Activated CD4-positive, alpha-beta T cell treated with anti-CD3 and anti-CD28 coated beads, Interleukin-2, amount 10 ng/mL, durations not matched to agents 24 days and 14 days (primary cell): ENCODE measurements around the gene SLC13A5. TPM values are rescaled to one million over a fixed set of nuclear protein-coding genes. Genes with fewer than 3 reads are reported as not detected.

ENCODE experiments used
- DNase-seq: peaks from one replicate; pipeline ENCODE4 v3.0.0; 2022
- H3K27ac Mint-ChIP-seq: one replicate; pipeline ENCODE4 v1.8.0; 2022; ENCODE audit warnings: mild to moderate bottlenecking, mixed read lengths
- H3K27me3 Mint-ChIP-seq: one replicate; pipeline ENCODE4 v1.8.0; 2022; ENCODE audit warnings: mixed read lengths
- H3K36me3 Mint-ChIP-seq: one replicate; pipeline ENCODE4 v1.8.0; 2022; ENCODE audit warnings: low read depth, mild to moderate bottlenecking, mixed read lengths
- H3K4me1 Mint-ChIP-seq: one replicate; pipeline ENCODE4 v1.8.0; 2021; ENCODE audit warnings: mixed read lengths
- H3K4me3 Mint-ChIP-seq: one replicate; pipeline ENCODE4 v1.8.0; 2022; ENCODE audit warnings: mild to moderate bottlenecking, moderate library complexity, mixed read lengths
- H3K9me3 Mint-ChIP-seq: one replicate; pipeline ENCODE4 v1.8.0; 2021; ENCODE audit warnings: mixed read lengths
- intact Hi-C: fragments of 100-400 bp; cut with micrococcal nuclease; formaldehyde crosslinking; loops from one replicate; pipeline ENCODE4 v1.15.1; 2023
- total RNA-seq: library from RNA; stranded (reverse); gene quantifications from 2 replicates; pipeline ENCODE4 v1.2.3, GENCODE V29; 2022

The SLC13A5 gene
- total RNA-seq, 1 donor from 2014 or later, result not detected

DNA sequence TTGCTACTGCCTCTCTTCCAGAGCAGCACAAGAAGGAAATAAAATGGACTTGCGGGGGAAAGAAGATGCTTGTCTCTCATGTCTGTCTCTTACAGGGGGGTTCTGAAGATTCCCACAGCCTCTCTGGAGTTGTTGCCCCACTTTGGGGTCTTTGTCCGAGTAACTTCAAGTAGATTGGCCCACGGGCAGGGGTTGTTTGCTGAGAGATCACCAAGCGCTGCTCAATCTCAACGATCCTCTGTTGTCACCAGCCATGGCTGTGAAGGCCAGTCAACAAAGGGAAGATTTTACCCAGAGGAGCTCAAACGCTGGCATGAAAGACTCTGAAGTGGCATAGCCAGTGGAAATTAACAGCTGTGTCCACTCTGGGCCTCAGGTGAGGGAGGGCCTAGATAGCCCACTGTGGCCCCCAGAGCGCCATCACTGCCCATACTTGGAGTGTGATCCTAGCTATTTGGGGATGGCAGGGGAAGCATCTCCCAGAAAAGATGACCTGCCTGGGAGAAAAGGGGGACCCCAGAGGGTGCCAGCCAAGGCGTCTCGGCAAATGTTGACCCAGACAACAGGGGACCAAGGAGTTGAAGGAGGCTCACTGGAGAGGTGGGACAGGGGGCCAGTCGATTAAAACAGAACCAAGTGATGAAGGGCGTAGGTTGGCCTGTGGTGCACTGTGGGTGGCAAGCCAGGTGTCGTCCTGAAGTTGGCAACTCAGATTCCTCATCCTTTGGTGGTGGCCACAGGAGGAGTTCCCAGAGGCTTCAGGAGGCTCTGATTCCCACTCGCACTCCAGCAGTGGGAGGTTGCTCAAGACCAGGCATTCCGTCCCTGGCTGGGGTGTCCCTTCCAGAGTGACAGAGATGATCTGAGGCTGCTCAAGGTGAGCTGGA, 28.0 kb downstream of the SLC13A5 start:
- Mint-ChIP-seq H3K4me3 (no peak overlapping the region), H3K36me3 (no peaks in the 10 kb centered on the region), H3K4me1 (no peaks in the 10 kb centered on the region), H3K27ac (no peak overlapping the region), H3K27me3 (peaks cover 17% of the 10 kb centered on the region), H3K9me3 (no peaks in the 10 kb centered on the region)
- no peak for DNase-seq
- intact Hi-C loops, result no loop called here

DNA sequence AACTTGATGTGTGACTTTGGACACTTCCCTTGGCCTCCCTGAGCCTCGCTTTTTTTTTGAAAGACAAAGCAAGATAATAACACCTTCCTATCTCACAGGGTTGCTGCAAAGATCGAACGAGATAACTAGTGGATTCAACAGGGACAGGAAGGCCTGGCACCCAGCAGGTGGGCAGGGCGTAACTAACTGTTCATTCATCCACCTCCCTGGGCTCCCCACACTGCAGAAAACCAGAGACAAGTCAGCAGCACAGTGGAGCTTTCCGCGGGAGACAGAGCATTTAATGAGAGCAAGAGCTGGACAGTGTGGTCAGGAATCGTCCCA, 28.7 kb downstream of the SLC13A5 start:
- no peaks in the 10 kb centered on the region for H3K9me3 Mint-ChIP-seq
- no peaks in the 10 kb centered on the region for H3K36me3 Mint-ChIP-seq
- no peak for DNase-seq
- H3K4me1 Mint-ChIP-seq, result no peaks in the 10 kb centered on the region
- no peak overlapping the region for H3K4me3 Mint-ChIP-seq
- no peak overlapping the region for H3K27ac Mint-ChIP-seq
- intact Hi-C loops, result no loop called here
- peaks cover 18% of the 10 kb centered on the region for H3K27me3 Mint-ChIP-seq

DNA sequence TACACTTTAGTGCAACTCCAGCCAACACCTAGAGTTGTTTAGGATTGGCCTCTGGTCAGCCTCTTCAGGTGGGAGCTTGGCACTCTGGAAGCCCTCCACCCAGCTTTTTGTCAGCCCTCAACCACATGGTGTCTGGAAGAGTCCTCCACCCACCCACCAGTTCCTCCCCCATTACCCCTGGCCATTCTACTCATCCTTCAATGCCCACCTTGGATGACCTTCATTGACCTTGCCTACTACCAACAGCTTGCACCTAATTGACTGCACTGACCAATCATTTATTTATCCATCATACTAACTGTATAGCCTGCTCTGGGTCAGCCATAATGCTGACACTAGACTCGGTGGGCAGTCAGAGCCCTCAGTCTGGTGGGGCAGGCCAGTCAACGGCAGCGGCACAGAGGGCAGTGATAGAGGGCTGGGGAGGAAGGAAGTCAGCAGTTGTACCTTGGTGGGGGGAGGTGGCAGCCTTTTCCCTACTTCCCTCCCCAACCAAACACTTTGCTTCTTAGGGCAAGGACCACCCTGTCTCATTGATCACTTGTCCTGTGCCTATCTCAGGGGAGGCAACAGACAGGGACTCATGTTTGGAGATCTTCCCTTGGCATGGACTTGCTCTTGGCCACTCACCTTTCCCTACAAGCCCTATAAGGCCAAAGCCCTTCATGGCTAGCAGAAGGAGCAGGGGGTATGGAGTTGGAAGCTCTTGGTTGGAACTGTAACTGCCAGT, 29.3 kb downstream of the SLC13A5 start:
- Mint-ChIP-seq H3K27ac (no peak overlapping the region), H3K27me3 (peaks cover 19% of the 10 kb centered on the region)
- intact Hi-C loops, result no loop called here

DNA sequence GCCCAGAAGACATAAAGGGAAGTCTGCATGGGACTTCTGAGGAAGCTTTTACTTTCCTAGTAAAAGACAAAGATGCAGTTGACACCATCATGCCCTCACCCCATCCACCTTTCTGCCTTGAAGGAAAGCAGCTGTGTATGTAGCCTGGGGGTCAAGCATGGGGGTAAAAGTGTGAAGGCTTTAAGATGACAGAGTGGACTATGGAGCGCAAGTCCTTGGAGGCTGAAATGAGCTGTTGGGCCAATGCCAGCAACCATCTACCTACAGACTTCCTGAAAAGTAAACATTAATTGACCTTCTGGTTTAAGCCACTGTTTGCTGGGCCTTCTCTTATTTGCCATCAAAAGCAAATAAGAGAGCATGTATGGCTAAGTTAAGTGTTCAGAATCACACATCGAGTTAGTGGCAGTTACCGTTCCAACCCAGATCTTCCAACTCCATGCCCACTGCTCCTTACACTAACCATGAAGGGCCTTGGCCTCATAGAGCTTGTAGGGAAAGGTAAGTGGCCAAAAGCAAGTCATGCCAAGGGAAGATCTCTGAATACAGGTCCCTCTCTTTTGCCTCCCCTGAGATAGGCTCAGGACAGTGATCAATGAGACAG, 30.0 kb downstream of the SLC13A5 start:
- Mint-ChIP-seq H3K36me3 (no peaks in the 10 kb centered on the region), H3K4me3 (no peak overlapping the region), H3K27ac (no peak overlapping the region), H3K27me3 (peaks cover 26% of the 10 kb centered on the region), H3K9me3 (no peaks in the 10 kb centered on the region), H3K4me1 (no peaks in the 10 kb centered on the region)
- intact Hi-C loops, result no loop called here
- no peak for DNase-seq

More for the DNA sequence above, 29.3 kb downstream of the SLC13A5 start:
- no peaks in the 10 kb centered on the region for H3K4me1 Mint-ChIP-seq
- no peak for DNase-seq
- no peaks in the 10 kb centered on the region for H3K9me3 Mint-ChIP-seq
- H3K36me3 Mint-ChIP-seq, result no peaks in the 10 kb centered on the region
- no peak overlapping the region for H3K4me3 Mint-ChIP-seq

DNA sequence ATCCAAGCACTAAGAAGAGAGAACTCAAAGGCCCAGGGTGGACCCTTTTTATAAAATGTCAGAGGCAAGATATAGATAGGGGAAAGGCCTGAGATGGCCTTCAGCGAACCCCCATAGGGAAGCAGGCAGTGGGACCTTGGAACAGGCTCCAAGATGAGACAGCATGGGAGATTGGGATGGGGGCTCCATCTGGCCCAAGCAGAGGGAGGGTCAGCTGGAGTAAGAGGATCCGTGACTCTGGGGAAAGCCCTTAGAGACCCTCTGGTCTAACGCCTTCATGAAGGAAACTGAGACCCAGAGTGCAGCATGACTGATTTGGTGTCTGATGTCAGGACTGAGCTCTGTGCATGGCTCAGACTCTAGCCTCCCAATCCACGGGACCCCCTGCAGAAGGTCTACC, 30.8 kb downstream of the SLC13A5 start:
- no peaks in the 10 kb centered on the region for H3K9me3 Mint-ChIP-seq
- no peak for DNase-seq
- no peak overlapping the region for H3K4me3 Mint-ChIP-seq
- intact Hi-C loops, result no loop called here
- no peaks in the 10 kb centered on the region for H3K36me3 Mint-ChIP-seq
- H3K4me1 Mint-ChIP-seq, result peaks cover 4% of the 10 kb centered on the region
- peaks cover 32% of the 10 kb centered on the region for H3K27me3 Mint-ChIP-seq
- H3K27ac Mint-ChIP-seq, result no peak overlapping the region

DNA sequence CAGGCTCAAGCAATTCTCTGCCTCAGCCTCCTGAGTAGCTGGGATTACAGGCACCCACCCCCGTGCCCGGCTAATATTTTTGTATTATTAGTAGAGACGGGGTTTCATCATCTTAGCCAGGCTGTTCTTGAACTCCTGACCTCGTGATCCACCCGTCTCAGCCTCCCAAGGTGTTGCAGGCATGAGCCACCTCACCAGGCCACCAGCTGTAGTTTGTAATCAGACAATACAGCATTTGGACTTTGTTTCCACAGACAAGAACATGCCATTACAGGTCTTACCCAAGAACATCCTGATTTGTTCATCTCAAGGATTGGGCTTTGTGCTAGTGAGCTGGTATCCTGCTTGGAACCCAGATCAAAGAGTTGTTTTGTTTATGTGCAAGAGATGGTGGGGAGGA, 31.5 kb downstream of the SLC13A5 start:
- intact Hi-C loops, result no loop called here
- peaks cover 6% of the 10 kb centered on the region for H3K4me1 Mint-ChIP-seq
- peaks cover 30% of the 10 kb centered on the region for H3K27me3 Mint-ChIP-seq
- no peaks in the 10 kb centered on the region for H3K9me3 Mint-ChIP-seq
- H3K4me3 Mint-ChIP-seq, result no peak overlapping the region
- no peaks in the 10 kb centered on the region for H3K36me3 Mint-ChIP-seq
- no peak for DNase-seq
- no peak overlapping the region for H3K27ac Mint-ChIP-seq

DNA sequence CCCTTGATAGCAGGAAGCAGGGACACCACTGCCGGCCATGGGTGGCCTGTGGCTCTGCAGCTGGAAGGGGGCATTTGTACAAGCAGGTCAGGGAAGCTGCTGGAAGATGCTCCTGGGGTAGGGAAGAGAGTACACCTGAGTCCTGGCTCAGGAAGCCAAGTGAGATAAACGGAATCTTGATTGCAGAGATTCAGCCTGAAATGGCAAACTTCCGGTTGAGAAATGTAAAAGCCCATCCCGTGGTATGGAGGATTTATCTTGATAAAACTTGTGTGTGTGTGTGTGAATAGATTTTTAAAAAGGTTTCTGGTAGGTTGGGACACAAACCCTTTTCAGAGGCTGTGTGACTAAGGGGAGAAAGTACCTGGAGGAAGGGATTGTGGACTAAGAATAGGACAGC, 32.0 kb downstream of the SLC13A5 start:
- Mint-ChIP-seq H3K36me3 (no peaks in the 10 kb centered on the region), H3K9me3 (no peaks in the 10 kb centered on the region), H3K27me3 (peaks cover 32% of the 10 kb centered on the region), H3K4me3 (no peak overlapping the region), H3K27ac (no peak overlapping the region), H3K4me1 (peaks cover 6% of the 10 kb centered on the region)
- no peak for DNase-seq
- intact Hi-C loops, result no loop called here

DNA sequence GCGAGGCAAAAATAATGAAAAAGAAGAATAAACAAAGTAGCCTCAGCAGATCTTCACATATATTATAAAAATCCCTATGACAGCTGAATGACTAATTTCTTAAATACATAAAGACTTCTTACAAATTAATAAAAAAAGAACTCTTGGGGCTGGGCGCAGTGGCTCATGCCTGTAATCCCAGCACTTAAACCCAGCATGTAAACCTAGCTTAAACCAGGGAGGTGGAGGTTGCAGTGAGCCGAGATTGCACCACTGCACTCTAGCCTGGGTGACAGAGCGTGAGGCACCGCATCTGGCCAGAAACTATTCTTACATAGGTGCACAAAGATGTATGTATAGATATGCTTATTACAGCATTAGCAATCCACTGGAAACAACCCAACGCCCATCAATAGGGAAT, 33.9 kb downstream of the SLC13A5 start:
- no peak for DNase-seq
- intact Hi-C loops, result no loop called here
- no peak overlapping the region for H3K27ac Mint-ChIP-seq
- H3K4me1 Mint-ChIP-seq, result peaks cover 6% of the 10 kb centered on the region
- H3K36me3 Mint-ChIP-seq, result no peaks in the 10 kb centered on the region
- H3K4me3 Mint-ChIP-seq, result no peak overlapping the region
- peaks cover 32% of the 10 kb centered on the region for H3K27me3 Mint-ChIP-seq
- H3K9me3 Mint-ChIP-seq, result no peaks in the 10 kb centered on the region

DNA sequence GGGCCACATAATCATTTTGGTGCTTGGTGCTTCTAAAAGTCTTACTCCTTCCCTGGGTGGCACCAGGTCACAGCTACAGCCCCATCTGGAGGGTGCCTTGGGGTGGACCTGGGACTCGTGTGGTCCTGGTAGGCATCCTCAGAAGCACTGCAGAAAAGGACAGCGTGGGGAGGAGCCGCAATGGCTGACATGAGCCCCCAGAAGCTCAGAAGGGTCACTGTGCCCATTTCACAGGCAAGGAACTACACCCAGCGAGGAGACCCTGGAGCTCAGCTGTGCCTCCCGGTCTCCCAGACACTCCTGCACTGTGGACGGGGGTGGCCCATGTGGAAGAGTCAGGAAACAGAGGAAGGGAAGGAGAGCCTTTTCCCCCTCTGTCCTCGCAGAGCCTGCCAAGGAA, 35.2 kb downstream of the SLC13A5 start:
- no peak for DNase-seq
- H3K4me1 Mint-ChIP-seq, result peaks cover 6% of the 10 kb centered on the region
- no peak overlapping the region for H3K4me3 Mint-ChIP-seq
- no peak overlapping the region for H3K27ac Mint-ChIP-seq
- intact Hi-C loops, result no loop called here
- H3K27me3 Mint-ChIP-seq, result peaks cover 32% of the 10 kb centered on the region
- H3K9me3 Mint-ChIP-seq, result no peaks in the 10 kb centered on the region
- no peaks in the 10 kb centered on the region for H3K36me3 Mint-ChIP-seq

DNA sequence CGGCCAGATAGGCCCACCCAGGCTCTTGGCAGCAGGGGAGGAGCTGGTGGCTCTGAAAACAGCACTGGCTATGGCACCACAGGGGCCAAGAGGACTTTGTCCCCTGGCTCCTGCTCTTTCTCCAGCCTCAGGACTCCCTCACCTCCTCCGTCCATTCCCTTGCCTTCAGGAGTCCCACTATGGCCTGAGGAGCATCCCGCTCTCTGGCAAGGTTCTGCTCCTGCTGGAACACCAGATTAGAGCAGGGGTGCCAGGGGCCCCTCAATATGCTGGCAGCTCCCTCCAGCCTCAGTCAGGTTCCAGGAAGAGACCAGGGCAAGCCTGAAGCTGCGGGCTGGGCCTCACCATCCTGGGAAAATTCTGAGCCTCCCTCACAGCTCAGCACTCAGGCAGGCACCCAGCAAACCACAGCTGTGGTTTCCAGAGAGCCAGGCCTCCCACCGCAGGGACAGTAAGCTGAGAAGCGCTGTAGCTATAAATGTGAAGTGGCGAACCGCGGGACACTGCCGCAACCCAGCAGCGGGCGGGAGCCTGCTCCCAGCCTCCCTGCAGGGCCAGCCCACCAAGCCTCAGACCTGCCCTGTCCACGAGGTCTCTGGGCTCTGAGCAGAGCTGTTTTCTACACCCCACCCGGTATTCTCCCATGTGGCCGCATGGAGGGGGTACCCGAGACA, 35.9 kb downstream of the SLC13A5 start:
- Mint-ChIP-seq H3K9me3 (no peaks in the 10 kb centered on the region), H3K36me3 (no peaks in the 10 kb centered on the region), H3K27me3 (peaks cover 29% of the 10 kb centered on the region), H3K27ac (no peak overlapping the region), H3K4me1 (peaks cover 6% of the 10 kb centered on the region), H3K4me3 (no peak overlapping the region)
- intact Hi-C loops, result no loop called here
- DNase-seq, result peak; percentile 71

DNA sequence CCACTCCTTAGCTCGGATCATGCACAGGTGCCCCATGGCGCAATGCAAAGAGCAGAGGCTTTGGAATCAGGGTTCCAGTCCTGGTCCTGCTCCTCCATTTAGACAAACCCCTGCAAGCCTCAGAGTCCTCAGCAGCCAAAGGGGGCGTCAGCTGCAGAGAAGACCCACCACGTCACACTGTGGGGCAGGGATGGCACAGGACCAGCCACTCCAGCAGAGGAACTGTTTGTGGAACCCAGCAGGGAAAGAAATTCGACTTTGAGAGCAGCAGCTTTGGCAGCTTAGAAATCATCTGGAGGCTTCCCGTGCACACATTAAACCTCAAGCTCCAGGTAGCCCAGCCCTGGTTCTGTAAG, 36.4 kb downstream of the SLC13A5 start:
- DNase-seq, result no peak
- Mint-ChIP-seq H3K4me3 (no peak overlapping the region), H3K27me3 (peaks cover 25% of the 10 kb centered on the region), H3K4me1 (peaks cover 6% of the 10 kb centered on the region), H3K27ac (no peak overlapping the region), H3K36me3 (no peaks in the 10 kb centered on the region), H3K9me3 (no peaks in the 10 kb centered on the region)
- intact Hi-C loops, result no loop called here

DNA sequence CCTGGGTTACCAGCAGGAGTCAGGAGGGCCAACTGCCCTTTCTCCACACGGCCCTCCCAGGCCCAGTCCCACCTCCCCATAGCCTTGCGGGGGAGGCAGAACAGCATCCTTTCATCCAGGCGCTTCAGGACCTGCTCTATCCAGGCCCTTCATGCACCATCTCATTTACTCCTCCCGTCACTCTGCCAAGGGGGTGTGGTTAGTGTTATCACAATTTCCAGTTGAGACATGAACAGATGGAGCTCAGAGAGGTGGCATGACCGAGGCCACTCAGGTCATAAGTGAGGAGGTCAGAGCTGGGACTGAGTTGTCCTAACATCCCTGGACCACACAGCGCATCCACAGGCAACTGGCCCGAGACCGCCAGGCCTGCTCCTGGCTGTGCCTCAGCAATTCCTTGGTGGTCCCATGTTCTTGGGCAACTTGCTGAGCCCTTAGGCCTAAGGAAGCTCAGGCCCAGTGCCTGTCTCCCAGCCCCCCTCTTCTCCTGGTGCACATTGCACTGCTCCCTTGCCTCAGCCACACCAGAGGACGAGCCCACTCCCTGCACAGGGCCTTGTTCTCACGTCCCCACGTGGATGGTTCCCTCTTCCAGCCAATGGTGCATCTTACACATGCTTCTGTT, 37.9 kb downstream of the SLC13A5 start:
- H3K27me3 Mint-ChIP-seq, result peaks cover 20% of the 10 kb centered on the region
- peaks cover 6% of the 10 kb centered on the region for H3K4me1 Mint-ChIP-seq
- no peak for DNase-seq
- no peak overlapping the region for H3K27ac Mint-ChIP-seq
- no peaks in the 10 kb centered on the region for H3K9me3 Mint-ChIP-seq
- H3K36me3 Mint-ChIP-seq, result no peaks in the 10 kb centered on the region
- intact Hi-C loops, result no loop called here
- H3K4me3 Mint-ChIP-seq, result no peak overlapping the region

DNA sequence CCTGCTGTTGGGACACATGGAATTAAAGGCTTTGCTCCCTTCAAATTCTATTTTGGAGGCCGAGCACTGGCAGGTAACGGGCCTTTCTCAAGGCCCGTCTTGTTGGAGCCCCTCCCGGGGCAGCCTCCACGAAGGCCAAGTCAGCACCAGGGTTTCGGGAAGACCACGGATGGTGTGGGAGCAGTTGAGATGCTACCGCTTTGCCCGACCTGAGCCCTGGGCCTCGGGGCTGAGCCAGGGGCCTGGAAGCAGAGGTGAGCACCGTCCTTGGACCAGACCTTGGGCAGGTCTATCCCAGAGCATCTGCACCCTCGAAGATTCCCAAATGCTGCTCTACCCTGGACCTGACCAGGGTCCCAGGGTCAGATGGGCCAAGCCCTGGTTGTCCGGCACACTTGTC, 38.6 kb downstream of the SLC13A5 start:
- peaks cover 6% of the 10 kb centered on the region for H3K4me1 Mint-ChIP-seq
- no peak overlapping the region for H3K27ac Mint-ChIP-seq
- intact Hi-C loops, result no loop called here
- no peak overlapping the region for H3K4me3 Mint-ChIP-seq
- no peaks in the 10 kb centered on the region for H3K36me3 Mint-ChIP-seq
- DNase-seq, result no peak
- peaks cover 17% of the 10 kb centered on the region for H3K27me3 Mint-ChIP-seq
- H3K9me3 Mint-ChIP-seq, result no peaks in the 10 kb centered on the region
